Mesothelial cell of epicardium (in vitro differentiated cells): ENCODE measurements around the gene ACAT2. TPM values are rescaled to one million over a fixed set of nuclear protein-coding genes. Genes with fewer than 3 reads are reported as not detected.

Experiments used
- DNase-seq, 2 experiments: peaks; one replicate each; pipeline ENCODE4 v3.0.0; 2021; ENCODE audit warnings: low spot score in 2 of 2; ENCODE audit not compliant: unreplicated experiment in 2 of 2
- H3K27ac Mint-ChIP-seq: 2 replicates; pipeline ENCODE4 v1.8.0; 2021; ENCODE audit warnings: mixed read lengths
- H3K27me3 Mint-ChIP-seq: 2 replicates; pipeline ENCODE4 v1.8.0; 2021; ENCODE audit warnings: low read depth, mixed read lengths
- H3K36me3 Mint-ChIP-seq: 2 replicates; pipeline ENCODE4 v1.8.0; 2021; ENCODE audit warnings: mixed read lengths
- H3K4me1 Mint-ChIP-seq: 2 replicates; pipeline ENCODE4 v1.8.0; 2021; ENCODE audit warnings: mixed read lengths
- H3K4me3 Mint-ChIP-seq: 2 replicates; pipeline ENCODE4 v1.8.0; 2021; ENCODE audit warnings: mild to moderate bottlenecking, moderate library complexity, mixed read lengths
- H3K9me3 Mint-ChIP-seq: 2 replicates; pipeline ENCODE4 v1.8.0; 2021; ENCODE audit warnings: mixed read lengths
- CTCF ChIP-seq: fragments of 200-600 bp; sonication (generic); IDR thresholded peaks from one replicate; pipeline ENCODE4 v1.5.0; 2021; ENCODE audit warnings: antibody characterized with exemption; ENCODE audit not compliant: unreplicated experiment
- total RNA-seq: library from RNA; stranded (reverse); gene quantifications from 3 replicates; pipeline ENCODE4 v1.2.1, GENCODE V29; 2021

The ACAT2 gene
- total RNA-seq, 1 donor from 2014 or later, result 35.8 TPM

- H3K27me3 Mint-ChIP-seq, result no peaks in the 10 kb centered on the region
- no peaks in the 10 kb centered on the region for H3K9me3 Mint-ChIP-seq
- DNase-seq, result no peak
- H3K4me3 Mint-ChIP-seq, result no peak overlapping the region
- no peak for TF ChIP-seq CTCF
- H3K27ac Mint-ChIP-seq, result no peak overlapping the region
- no peaks in the 10 kb centered on the region for H3K4me1 Mint-ChIP-seq
- H3K36me3 Mint-ChIP-seq, result no peaks in the 10 kb centered on the region
Measured at GRCh38 chr6:159805440-159806020, 43.7 kb downstream of the ACAT2 start.

- no peak overlapping the region for H3K27ac Mint-ChIP-seq
- no peak for TF ChIP-seq CTCF
- H3K4me3 Mint-ChIP-seq, result no peak overlapping the region
- H3K27me3 Mint-ChIP-seq, result no peaks in the 10 kb centered on the region
- no peaks in the 10 kb centered on the region for H3K4me1 Mint-ChIP-seq
- no peaks in the 10 kb centered on the region for H3K9me3 Mint-ChIP-seq
- H3K36me3 Mint-ChIP-seq, result no peaks in the 10 kb centered on the region
- no peak for DNase-seq
Measured at GRCh38 chr6:159806021-159806458, 44.2 kb downstream of the ACAT2 start.

DNA sequence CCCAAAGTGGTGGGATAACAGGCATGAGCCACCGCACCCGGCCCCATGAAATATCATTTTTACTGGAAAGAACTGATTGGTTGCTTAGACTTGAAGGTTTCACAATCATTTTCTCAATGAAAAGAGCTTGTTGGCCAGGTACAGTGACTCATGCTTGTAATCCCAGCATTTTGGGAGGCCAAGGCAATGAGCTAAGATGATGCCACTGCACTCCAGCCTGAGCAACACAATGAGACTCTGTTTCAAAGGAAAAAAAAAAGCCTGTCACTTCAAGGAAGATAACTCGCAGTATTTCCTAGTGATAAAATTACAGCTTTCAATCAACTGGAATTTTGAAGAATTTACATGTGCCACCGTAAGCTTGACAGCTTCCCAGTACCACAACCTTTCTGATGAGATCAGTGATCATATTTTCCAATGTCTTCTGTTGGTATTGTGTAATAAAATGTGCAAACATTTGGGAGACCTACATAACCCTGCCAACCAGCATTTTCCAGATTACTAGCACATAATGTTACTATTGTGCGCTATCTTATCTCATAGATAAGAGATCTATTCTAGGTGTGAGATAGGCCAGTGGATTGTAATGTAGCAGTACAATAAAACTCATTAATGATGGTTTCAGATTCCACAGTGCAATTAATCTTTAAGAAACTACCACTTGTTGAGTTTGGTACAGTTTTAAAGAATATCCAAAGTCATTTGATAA lies 45.5 kb downstream of the ACAT2 start:
- DNase-seq, result no peak
- no peak overlapping the region for H3K4me3 Mint-ChIP-seq
- no peaks in the 10 kb centered on the region for H3K27me3 Mint-ChIP-seq
- no peaks in the 10 kb centered on the region for H3K36me3 Mint-ChIP-seq
- no peaks in the 10 kb centered on the region for H3K9me3 Mint-ChIP-seq
- TF ChIP-seq CTCF, result no peak
- no peaks in the 10 kb centered on the region for H3K4me1 Mint-ChIP-seq
- H3K27ac Mint-ChIP-seq, result no peak overlapping the region

DNA sequence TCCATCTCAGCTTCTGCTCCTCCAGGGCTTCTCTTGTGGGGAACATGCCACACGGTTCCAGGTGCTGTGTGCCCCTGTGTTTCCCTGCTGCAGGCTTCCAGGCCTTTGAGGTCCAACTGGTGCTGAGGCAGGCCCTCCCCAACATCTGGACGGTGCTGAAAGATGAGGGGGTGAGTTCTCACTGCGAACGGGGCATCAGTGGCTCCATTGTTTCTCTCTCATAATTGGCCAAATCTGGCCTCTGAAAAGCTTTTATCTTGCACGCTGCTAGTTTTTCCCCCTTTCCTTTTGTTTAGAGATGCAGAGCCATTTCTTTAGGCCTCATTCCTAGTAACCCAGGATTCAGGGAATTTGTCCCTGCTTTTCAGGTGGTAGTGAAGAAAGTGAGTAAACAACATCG lies 46.8 kb downstream of the ACAT2 start:
- H3K9me3 Mint-ChIP-seq, result no peaks in the 10 kb centered on the region
- no peak overlapping the region for H3K4me3 Mint-ChIP-seq
- DNase-seq, result no peak
- TF ChIP-seq CTCF, result no peak
- no peaks in the 10 kb centered on the region for H3K27me3 Mint-ChIP-seq
- H3K36me3 Mint-ChIP-seq, result no peaks in the 10 kb centered on the region
- H3K27ac Mint-ChIP-seq, result no peak overlapping the region
- no peaks in the 10 kb centered on the region for H3K4me1 Mint-ChIP-seq

- Mint-ChIP-seq H3K36me3 (no peaks in the 10 kb centered on the region), H3K27ac (no peak overlapping the region), H3K4me1 (no peaks in the 10 kb centered on the region), H3K9me3 (no peaks in the 10 kb centered on the region), H3K4me3 (no peak overlapping the region), H3K27me3 (no peaks in the 10 kb centered on the region)
- TF ChIP-seq CTCF, result no peak
- no peak for DNase-seq
Measured at GRCh38 chr6:159809149-159809548, 47.3 kb downstream of the ACAT2 start.
